GM12878 (cell line): ENCODE results near the gene NRG2. TPM values are rescaled to one million over a fixed set of nuclear protein-coding genes. Genes with fewer than 3 reads are reported as not detected.

Experiments used
- ATAC-seq: fragments of 200-7000 bp; cut with Tn5 transposase; 3 replicates; pipeline ENCODE4 v1.9.1; 2020; ENCODE audit warnings: mild to moderate bottlenecking, moderate library complexity
- BruUV-seq: library from RNA; stranded (reverse); fragments of 400-500 nt; replicated peaks from 2 replicates; lab custom pipeline; 2021; lab: Mats Ljungman, UMichigan
- CTCF ChIA-PET: fragments of 300-600 bp; sonication (Branson Sonifier 250); formaldehyde crosslinking; extraction: SDS; loops from one replicate; lab custom pipeline; 2021; ENCODE audit warnings: inconsistent platforms; lab: Yijun Ruan, JAX
- POLR2A ChIA-PET: fragments of 350-600 bp; formaldehyde crosslinking; extraction: SDS; loops from one replicate; lab custom pipeline; 2021; ENCODE audit warnings: inconsistent platforms; lab: Charles Lee
- RAD21 ChIA-PET: fragments of 300-600 bp; sonication (Branson Sonifier 250); formaldehyde crosslinking; loops from one replicate; lab custom pipeline; 2023; ENCODE audit warnings: antibody characterized with exemption; ENCODE audit not compliant: unreplicated experiment; lab: Charles Lee
- SMC1A ChIA-PET: fragments of 300-600 bp; sonication (Branson Sonifier 250); formaldehyde crosslinking; loops from one replicate; lab custom pipeline; 2023; ENCODE audit not compliant: unreplicated experiment, uncharacterized antibody; lab: Charles Lee
- DNase-seq: peaks from one replicate; pipeline ENCODE4 v3.0.0-alpha.2; 2011; ENCODE audit warnings: low read depth, low spot score
- FAIRE-seq: peaks from 3 replicates; lab custom pipeline; 2011; peaks lifted over from hg19 to GRCh38; lab: Jason Lieb, UNC
- H2AFZ ChIP-seq: 2 replicates; pipeline ENCODE4 v1.6.0; 2011; ENCODE audit warnings: low read depth, low read length, control low read depth; ENCODE audit not compliant: control insufficient read depth
- H3K27ac ChIP-seq: 2 replicates; pipeline ENCODE4 v1.5.1; 2011; ENCODE audit warnings: control low read depth; ENCODE audit not compliant: control insufficient read depth, insufficient read depth
- H3K27me3 ChIP-seq, 2 experiments: replicated peaks in 1 of 2; 2 replicates each; pipeline versions ENCODE4 v1.6.0 to v1.6.1; 2011; ENCODE audit warnings: low read length in 1 of 2; ENCODE audit not compliant: control insufficient read depth in 2 of 2, insufficient read depth in 2 of 2
- H3K36me3 ChIP-seq, 2 experiments: 2 replicates each; pipeline ENCODE4 v1.5.1; 2011; ENCODE audit warnings: low read length in 1 of 2; ENCODE audit not compliant: control insufficient read depth in 2 of 2, insufficient read depth in 2 of 2
- H3K4me1 ChIP-seq: 2 replicates; pipeline ENCODE4 v1.6.1; 2011; ENCODE audit warnings: mild to moderate bottlenecking, low read length, moderate library complexity, mixed read lengths; ENCODE audit not compliant: control insufficient read depth, insufficient read depth
- H3K4me2 ChIP-seq: 2 replicates; pipeline ENCODE4 v1.6.0; 2011; ENCODE audit warnings: control low read depth; ENCODE audit not compliant: control insufficient read depth, insufficient read depth
- H3K4me3 ChIP-seq: fragments of 200-600 bp; sonication (generic); 2 replicates; pipeline ENCODE4 v1.5.1; 2016
- H3K79me2 ChIP-seq: 2 replicates; pipeline ENCODE4 v1.6.0; 2011; ENCODE audit warnings: low read length; ENCODE audit not compliant: control insufficient read depth, insufficient read depth
- H3K9ac ChIP-seq: 2 replicates; pipeline ENCODE4 v1.8.0; 2011; ENCODE audit warnings: low read length, control low read depth, mixed read lengths; ENCODE audit not compliant: control insufficient read depth, insufficient read depth
- H3K9me3 ChIP-seq: replicated peaks from 3 replicates; pipeline ENCODE4 v1.5.1; 2011; ENCODE audit warnings: mild to moderate bottlenecking, low read length; ENCODE audit not compliant: control insufficient read depth, insufficient read depth
- H4K20me1 ChIP-seq: 2 replicates; pipeline ENCODE4 v1.6.0; 2011; ENCODE audit not compliant: control insufficient read depth, insufficient read depth
- BHLHE40 ChIP-seq, 2 experiments: fragments of 450-650 bp in 1 of 2; IDR thresholded peaks; 2 replicates each; pipeline ENCODE4 v1.6.1; 2011 to 2017; ENCODE audit warnings: low read depth in 2 of 2, borderline replicate concordance in 1 of 2, improper control_type of control experiment in 1 of 2, low read length in 1 of 2, mild to moderate bottlenecking in 1 of 2
- CBX5 ChIP-seq: sonication (generic); IDR thresholded peaks from 2 replicates; pipeline ENCODE4 v1.6.1; 2016; ENCODE audit warnings: low read depth, moderate library complexity, mild to moderate bottlenecking, inconsistent platforms
- CREB1 ChIP-seq: IDR thresholded peaks from 2 replicates; pipeline ENCODE4 v1.6.1; 2012; ENCODE audit warnings: low read depth, mild to moderate bottlenecking, inconsistent platforms
- CREM ChIP-seq: IDR thresholded peaks from 2 replicates; pipeline ENCODE4 v1.6.1; 2014; ENCODE audit warnings: antibody characterized with exemption, low read depth
- EGR1 ChIP-seq, 2 experiments: IDR thresholded peaks; 1 replicate in 1 of 2; 2 replicates in 1 of 2; pipeline ENCODE4 v1.6.1; 2011 to 2012; ENCODE audit warnings: low read depth in 2 of 2, low read length in 2 of 2, borderline replicate concordance in 1 of 2, mild to moderate bottlenecking in 1 of 2, moderate library complexity in 1 of 2
- RAD21 ChIP-seq: IDR thresholded peaks from 2 replicates; pipeline ENCODE4 v1.6.1; 2011; ENCODE audit warnings: mild to moderate bottlenecking, low read depth, low read length, moderate library complexity; ENCODE audit not compliant: insufficient read depth
- SKIL ChIP-seq: fragments of 450-650 bp; IDR thresholded peaks from 2 replicates; pipeline ENCODE4 v1.6.1; 2017; ENCODE audit warnings: mild to moderate bottlenecking, low read depth, inconsistent platforms; ENCODE audit not compliant: poor library complexity, severe bottlenecking
- WGBS: methylation state at CpG from one replicate; pipeline ENCODE4 v1.1.6; 2016; ENCODE audit warnings: low lambda C conversion rate; ENCODE audit not compliant: insufficient replicate concordance, insufficient coverage; ENCODE audit errors: missing lambda C conversion rate; 5-methylcytosine and 5-hydroxymethylcytosine counted together
- in situ Hi-C: fragments of 300-500 bp; cut with MboI; formaldehyde crosslinking; loops from 9 replicates; pipeline ENCODE4 v1.14.3; 2018; ENCODE audit warnings: mixed read lengths
- intact Hi-C: fragments of 100-400 bp; cut with micrococcal nuclease; formaldehyde crosslinking; loops from one replicate; pipeline ENCODE4 v1.14.2; 2022; ENCODE audit not compliant: unreplicated experiment
- polyA plus RNA-seq, 11 experiments: library from polyadenylated mRNA; depleted of rRNA in 4 of 11; unstranded in 6 of 11; stranded (reverse) in 5 of 11; fragments of >200 nt; fragmentation: Nextera tagmentation in 4 of 11; fragmentation: Illumina TruSeq in 1 of 11; extraction: Ambion mirVana in 4 of 11; extraction: Trizol in 1 of 11; gene quantifications; 1 replicate in 1 of 11; 2 replicates in 10 of 11; pipeline versions ENCODE4 v1.2.1 to v1.2.3, GENCODE V29; 2011 to 2016; ENCODE audit warnings: inconsistent platforms in 2 of 11, missing spikeins in 2 of 11, low read depth in 1 of 11
- total RNA-seq, 4 experiments: library from RNA; depleted of rRNA in 3 of 4; stranded (reverse); fragments of >200 nt in 3 of 4; fragmentation: Illumina TruSeq in 1 of 4; extraction: Trizol in 1 of 4; gene quantifications; 2 replicates each; pipeline versions ENCODE4 v1.2.1 to v1.2.3, GENCODE V29; 2013 to 2021

NRG2 gene
- total and polyA plus RNA-seq, 10 of the 15 experiments (the other 5 are each of a cell fraction or from before 2014, with no cell fraction given) = 0.10 to 21.7 (median 9.6) TPM

- TF ChIP-seq CBX5 (no peak), BHLHE40 (IDR thresholded peaks at IDR 0.05; ENCODE audit: borderline replicate concordance in 1 of 2, low read depth in 2 of 2, low read length in 1 of 2) (no peak)
These were observed 19.4 kb downstream of the NRG2 start (continued) for GRCh38 chr5:140023611-140024191.

GRCh38 chr5:140020601-140021177, 22.4 kb downstream of the NRG2 start:
- Histone ChIP-seq H3K4me1 (no peaks in the 10 kb centered on the region; the same call in 1 of the 2 replicates), H3K36me3 (no peaks in the 10 kb centered on the region; a peak in 1 of 4 replicates), H4K20me1 (no peaks in the 10 kb centered on the region), H3K9me3 (no peaks in the 10 kb centered on the region), H3K79me2 (peaks cover 21% of the 10 kb centered on the region), H3K9ac (no peak overlapping the region), H3K4me3 (no peak overlapping the region), H3K4me2 (no peak overlapping the region), H3K27me3 (no peaks in the 10 kb centered on the region), H3K27ac (no peak overlapping the region), H2AFZ (no peak overlapping the region)
- WGBS = 46% methylated on average over 4 of the region's 4 CpGs
- TF ChIP-seq CREM = peak; percentile 63
- TF ChIP-seq RAD21 = no peak
- TF ChIP-seq SKIL = no peak
- peak; percentile 77 for TF ChIP-seq CREB1
- TF ChIP-seq EGR1 (IDR thresholded peaks at IDR 0.05; ENCODE audit: borderline replicate concordance in 1 of 2, low read depth in 2 of 2, low read length in 2 of 2) = no peak
- RAD21 ChIA-PET = interaction anchor here (0.8 to 2.3 kb wide), 5 partner anchors 13 to 52 kb away, joined by 3 to 9 read pairs (median 6); no protein-coding TSS in a partner anchor
- SMC1A ChIA-PET = interaction anchor here (0.9 to 27.7 kb wide), 8 partner anchors 8 to 273 kb away, joined by 3 to 394 read pairs (median 4); partner anchors contain the start of gene NRG2
- FAIRE-seq = no peak
- peak; percentile 50 for ATAC-seq
- CTCF ChIA-PET = no interaction called here
- in situ Hi-C loops = no loop called here
- POLR2A ChIA-PET = interaction anchor here (1.0 to 2.4 kb wide), 6 partner anchors 9 to 21 kb away, joined by 3 to 11 read pairs (median 4); no protein-coding TSS in a partner anchor
- no TSS peak for BruUV-seq
- intact Hi-C loops = no loop called here
- DNase-seq = no peak
